ENCODE data around the gene SP3. TPM values are rescaled to one million over a fixed set of nuclear protein-coding genes. Genes with fewer than 3 reads are reported as not detected.

Gene SP3
- polyA plus RNA-seq, 1 donor (not counting 4 experiments of a cell fraction or from before 2014, with no cell fraction given) = 46.7 TPM

DNA sequence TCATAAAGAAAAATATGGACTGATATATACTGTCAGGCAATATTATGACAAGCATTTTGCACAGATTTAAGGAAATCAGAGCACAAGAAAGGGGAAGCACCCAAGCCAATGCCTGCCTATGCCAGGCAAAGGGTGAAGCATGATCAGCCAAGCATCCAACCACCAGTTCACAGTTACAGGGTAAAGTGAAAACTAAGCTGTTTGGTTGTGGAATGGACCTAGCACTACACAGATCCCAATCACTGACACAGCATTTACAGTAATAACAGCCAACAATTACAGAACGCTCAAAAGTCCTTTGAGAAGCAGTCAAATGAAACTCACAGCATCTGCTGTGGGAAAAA is 90.3 kb downstream of the SP3 start:
- no peak for TF ChIP-seq EZH2 (IDR thresholded peaks at IDR 0.05; ENCODE audit: low read length)
- TF ChIP-seq, protein P1, sequence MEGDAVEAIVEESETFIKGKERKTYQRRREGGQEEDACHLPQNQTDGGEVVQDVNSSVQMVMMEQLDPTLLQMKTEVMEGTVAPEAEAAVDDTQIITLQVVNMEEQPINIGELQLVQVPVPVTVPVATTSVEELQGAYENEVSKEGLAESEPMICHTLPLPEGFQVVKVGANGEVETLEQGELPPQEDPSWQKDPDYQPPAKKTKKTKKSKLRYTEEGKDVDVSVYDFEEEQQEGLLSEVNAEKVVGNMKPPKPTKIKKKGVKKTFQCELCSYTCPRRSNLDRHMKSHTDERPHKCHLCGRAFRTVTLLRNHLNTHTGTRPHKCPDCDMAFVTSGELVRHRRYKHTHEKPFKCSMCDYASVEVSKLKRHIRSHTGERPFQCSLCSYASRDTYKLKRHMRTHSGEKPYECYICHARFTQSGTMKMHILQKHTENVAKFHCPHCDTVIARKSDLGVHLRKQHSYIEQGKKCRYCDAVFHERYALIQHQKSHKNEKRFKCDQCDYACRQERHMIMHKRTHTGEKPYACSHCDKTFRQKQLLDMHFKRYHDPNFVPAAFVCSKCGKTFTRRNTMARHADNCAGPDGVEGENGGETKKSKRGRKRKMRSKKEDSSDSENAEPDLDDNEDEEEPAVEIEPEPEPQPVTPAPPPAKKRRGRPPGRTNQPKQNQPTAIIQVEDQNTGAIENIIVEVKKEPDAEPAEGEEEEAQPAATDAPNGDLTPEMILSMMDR (optimal IDR thresholded peaks at IDR 0.05 in 1 of 3, IDR thresholded peaks at IDR 0.05 in 1 of 3, conservative IDR thresholded peaks at IDR 0.05 in 1 of 3; ENCODE audit: extremely low read depth in 1 of 3, insufficient read depth in 2 of 3, low read length in 3 of 3) = no peak

DNA sequence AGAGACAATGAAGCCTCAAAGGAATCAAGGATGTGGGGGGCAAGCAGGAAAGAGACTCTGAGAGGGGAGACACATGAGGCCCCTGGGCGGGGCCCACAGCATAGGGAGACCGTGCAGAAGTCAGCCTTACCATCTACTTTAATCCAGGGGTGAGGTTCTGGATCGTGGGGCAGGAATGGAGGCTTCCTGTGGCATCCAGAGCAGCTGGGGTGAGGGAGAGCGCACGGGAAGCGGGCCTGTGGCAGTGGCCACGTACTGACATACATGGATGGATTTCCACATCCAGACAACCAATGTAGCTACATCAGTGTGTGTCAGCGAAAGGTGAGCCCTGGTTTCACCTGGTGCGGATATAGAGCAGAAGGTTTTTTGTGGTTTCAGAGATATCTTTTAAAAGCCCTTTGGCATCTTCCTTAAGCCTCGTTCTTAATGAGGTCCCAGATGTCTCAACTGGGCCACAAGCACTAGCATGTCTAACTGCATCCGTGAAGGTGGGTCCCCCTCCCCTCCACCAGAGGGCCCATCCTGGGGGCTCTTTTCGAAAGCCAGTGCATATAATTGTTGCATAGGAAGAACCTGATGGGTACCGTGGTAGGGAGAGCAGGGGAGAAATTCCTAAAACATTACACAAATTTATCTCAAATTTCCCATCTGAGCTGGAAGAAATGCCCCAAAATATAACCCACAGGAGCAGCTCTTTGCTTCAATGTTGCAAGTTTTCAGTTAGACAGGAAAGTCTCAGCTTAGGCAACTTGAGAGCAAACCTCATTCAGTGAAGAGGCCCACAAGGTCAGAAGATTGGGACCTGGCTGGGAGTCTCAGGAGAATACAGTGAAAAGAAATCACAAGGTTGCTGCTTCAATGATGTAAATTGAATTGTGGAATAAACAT is 90.9 kb downstream of the SP3 start:
- no peaks in the 10 kb centered on the region for H3K27me3 ChIP-seq (ENCODE audit: control insufficient read depth, extremely low read depth, insufficient read depth, low read length)
- no peaks in the 10 kb centered on the region for H4K20me1 ChIP-seq (ENCODE audit: control insufficient read depth, extremely low read depth, insufficient read depth, low read length)
- dilution Hi-C loops (cut with MboI; ENCODE audit: extremely low pct_ligation_motif_present, low sequenced_read_pairs) = no loop called here
- peaks cover 12% of the 10 kb centered on the region for H3K4me1 ChIP-seq (ENCODE audit: control insufficient read depth, extremely low read depth, insufficient read depth, low read length)
- H3K4me2 ChIP-seq (ENCODE audit: control insufficient read depth, extremely low read depth, insufficient read depth, low read depth, low read length) = no peak overlapping the region
- TF ChIP-seq EZH2 (IDR thresholded peaks at IDR 0.05; ENCODE audit: low read length) = no peak
- TF ChIP-seq, protein P1 (optimal IDR thresholded peaks at IDR 0.05 in 1 of 3, IDR thresholded peaks at IDR 0.05 in 1 of 3, conservative IDR thresholded peaks at IDR 0.05 in 1 of 3; ENCODE audit: extremely low read depth in 1 of 3, insufficient read depth in 2 of 3, low read length in 3 of 3) = no peak
- H3K9me3 ChIP-seq (ENCODE audit: control insufficient read depth, low read depth, low read length) = no peaks in the 10 kb centered on the region
- no peak overlapping the region for H3K9ac ChIP-seq (ENCODE audit: control insufficient read depth, extremely low read depth, insufficient read depth, low read length)
- no peak overlapping the region for H3K4me3 ChIP-seq (ENCODE audit: control insufficient read depth in 2 of 3, extremely low read depth in 1 of 3, insufficient read depth in 2 of 3, low read depth in 1 of 3, low read length in 3 of 3)
- DNase-seq (ENCODE audit: low read depth, low spot score) (no peak), FAIRE-seq (no peak)
- no peaks in the 10 kb centered on the region for H3K79me2 ChIP-seq (ENCODE audit: control insufficient read depth, insufficient read depth, low read length)
- no peaks in the 10 kb centered on the region for H3K9me1 ChIP-seq (ENCODE audit: control insufficient read depth, extremely low read depth, insufficient read depth, low read length)
- H3K36me3 ChIP-seq (ENCODE audit: control insufficient read depth in 2 of 2, extremely low read depth in 1 of 2, insufficient read depth in 2 of 2, low read length in 2 of 2) = no peaks in the 10 kb centered on the region
- no peak overlapping the region for H2AFZ ChIP-seq (ENCODE audit: control insufficient read depth, low read length)
- H3K27ac ChIP-seq (ENCODE audit: control insufficient read depth, insufficient read depth, low read length) = no peak overlapping the region

More for the DNA sequence above, 90.3 kb downstream of the SP3 start:
- H3K4me3 ChIP-seq (ENCODE audit: control insufficient read depth in 2 of 3, extremely low read depth in 1 of 3, insufficient read depth in 2 of 3, low read depth in 1 of 3, low read length in 3 of 3) = no peak overlapping the region
- no peak overlapping the region for H3K9ac ChIP-seq (ENCODE audit: control insufficient read depth, extremely low read depth, insufficient read depth, low read length)
- no peaks in the 10 kb centered on the region for H3K9me3 ChIP-seq (ENCODE audit: control insufficient read depth, low read depth, low read length)
- no peak overlapping the region for H3K4me2 ChIP-seq (ENCODE audit: control insufficient read depth, extremely low read depth, insufficient read depth, low read depth, low read length)
- no peak for DNase-seq (ENCODE audit: low read depth, low spot score)
- H3K79me2 ChIP-seq (ENCODE audit: control insufficient read depth, insufficient read depth, low read length) = no peaks in the 10 kb centered on the region
- no peaks in the 10 kb centered on the region for H3K27me3 ChIP-seq (ENCODE audit: control insufficient read depth, extremely low read depth, insufficient read depth, low read length)
- dilution Hi-C loops (cut with MboI; ENCODE audit: extremely low pct_ligation_motif_present, low sequenced_read_pairs) = no loop called here
- FAIRE-seq = no peak
- H3K36me3 ChIP-seq (ENCODE audit: control insufficient read depth in 2 of 2, extremely low read depth in 1 of 2, insufficient read depth in 2 of 2, low read length in 2 of 2) = no peaks in the 10 kb centered on the region
- peaks cover 12% of the 10 kb centered on the region for H3K4me1 ChIP-seq (ENCODE audit: control insufficient read depth, extremely low read depth, insufficient read depth, low read length)
- no peak overlapping the region for H2AFZ ChIP-seq (ENCODE audit: control insufficient read depth, low read length)
- no peak overlapping the region for H3K27ac ChIP-seq (ENCODE audit: control insufficient read depth, insufficient read depth, low read length)
- H4K20me1 ChIP-seq (ENCODE audit: control insufficient read depth, extremely low read depth, insufficient read depth, low read length) = no peaks in the 10 kb centered on the region
- no peaks in the 10 kb centered on the region for H3K9me1 ChIP-seq (ENCODE audit: control insufficient read depth, extremely low read depth, insufficient read depth, low read length)

All from keratinocyte (primary cell).